SK-N-SH (cell line): ENCODE data around the gene MYCBPAP. TPM values are rescaled to one million over a fixed set of nuclear protein-coding genes. Genes with fewer than 3 reads are reported as not detected.

Source experiments
- CTCF ChIA-PET: fragments of 300-600, 350-600 bp; formaldehyde crosslinking; extraction: SDS; loops from one replicate; lab custom pipeline; 2021; lab: Yijun Ruan, JAX
- POLR2A ChIA-PET: fragments of 350-600 bp; sonication (Branson Sonifier 250); formaldehyde crosslinking; extraction: SDS; loops from one replicate; lab custom pipeline; 2020; ENCODE audit warnings: antibody characterized with exemption, inconsistent platforms; lab: Yijun Ruan, JAX
- DNase-seq: peaks from one replicate; pipeline ENCODE4 v3.0.0; 2012
- H2AFZ ChIP-seq: fragments of 200-600 bp; sonication (generic); 2 replicates; pipeline ENCODE4 v1.8.1; 2016; ENCODE audit warnings: antibody characterized with exemption, mild to moderate bottlenecking, low read depth
- H3F3A ChIP-seq: fragments of 200-600 bp; sonication (generic); replicated peaks from 2 replicates; pipeline ENCODE3; 2016; ENCODE audit warnings: antibody characterized with exemption, mild to moderate bottlenecking; ENCODE audit not compliant: insufficient read depth
- H3K27ac ChIP-seq, 2 experiments: fragments of 200-500 bp in 1 of 2; fragments of 200-600 bp in 1 of 2; sonication (Bioruptor generic) in 1 of 2; sonication (generic), shearing (Covaris generic) in 1 of 2; 2 replicates each; pipeline versions ENCODE4 v1.5.1 to v1.6.1; 2014 to 2016; ENCODE audit warnings: low read depth in 2 of 2, inconsistent platforms in 1 of 2, low read length in 1 of 2, mild to moderate bottlenecking in 1 of 2, mixed read lengths in 1 of 2
- H3K27me3 ChIP-seq: fragments of 200-600 bp; sonication (generic), shearing (Covaris generic); 2 replicates; pipeline ENCODE4 v1.6.1; 2016; ENCODE audit warnings: mixed run types; ENCODE audit not compliant: insufficient read depth
- H3K36me3 ChIP-seq, 2 experiments: fragments of 200-500 bp in 1 of 2; fragments of 200-600 bp in 1 of 2; sonication (Bioruptor generic) in 1 of 2; sonication (generic) in 1 of 2; replicated peaks in 1 of 2; 2 replicates each; pipeline versions ENCODE3 to v1.5.1; 2014 to 2016; ENCODE audit warnings: low read length in 1 of 2, mild to moderate bottlenecking in 1 of 2; ENCODE audit not compliant: insufficient read depth in 2 of 2, control insufficient read depth in 1 of 2
- H3K4me1 ChIP-seq, 2 experiments: fragments of 200-500 bp in 1 of 2; fragments of 200-600 bp in 1 of 2; sonication (Bioruptor generic) in 1 of 2; sonication (generic), shearing (Covaris generic) in 1 of 2; 2 replicates each; pipeline versions ENCODE4 v1.5.1 to v1.6.1; 2014 to 2016; ENCODE audit warnings: low read depth in 1 of 2, low read length in 1 of 2, mixed run types in 1 of 2; ENCODE audit not compliant: insufficient read depth in 2 of 2, control insufficient read depth in 1 of 2
- H3K4me2 ChIP-seq: fragments of 200-600 bp; sonication (generic), shearing (Covaris generic); 2 replicates; pipeline ENCODE4 v1.6.1; 2017; ENCODE audit warnings: mixed run types
- H3K4me3 ChIP-seq, 2 experiments: fragments of 200-500 bp in 1 of 2; fragments of 200-600 bp in 1 of 2; sonication (Bioruptor generic) in 1 of 2; sonication (generic), shearing (Covaris generic) in 1 of 2; 2 replicates each; pipeline versions ENCODE4 v1.5.1 to v1.8.1; 2014 to 2016; ENCODE audit warnings: low read depth in 2 of 2, inconsistent platforms in 1 of 2, low read length in 1 of 2, mild to moderate bottlenecking in 1 of 2, mixed read lengths in 1 of 2, moderate library complexity in 1 of 2
- H3K79me2 ChIP-seq: fragments of 200-600 bp; sonication (generic); 2 replicates; pipeline ENCODE4 v1.8.1; 2017; ENCODE audit warnings: mild to moderate bottlenecking; ENCODE audit not compliant: insufficient read depth
- H3K9ac ChIP-seq: fragments of 200-600 bp; sonication (generic); 2 replicates; pipeline ENCODE4 v1.6.1; 2017; ENCODE audit warnings: mixed run types
- H3K9me2 ChIP-seq: fragments of 200-600 bp; sonication (generic); 2 replicates; pipeline ENCODE4 v1.6.1; 2017; ENCODE audit warnings: mixed run types
- H3K9me3 ChIP-seq: fragments of 200-600 bp; sonication (generic); 2 replicates; pipeline ENCODE4 v1.6.1; 2017; ENCODE audit warnings: mixed run types, mild to moderate bottlenecking, moderate library complexity
- H4K20me1 ChIP-seq: fragments of 200-600 bp; sonication (generic); 2 replicates; pipeline ENCODE4 v1.6.1; 2017; ENCODE audit warnings: mild to moderate bottlenecking, mixed run types; ENCODE audit not compliant: insufficient read depth
- CHD2 ChIP-seq: fragments of 150-350 bp; IDR thresholded peaks from 2 replicates; pipeline ENCODE4 v1.6.1; 2018; ENCODE audit warnings: low read length; ENCODE audit not compliant: partially characterized antibody
- ELF1 ChIP-seq: IDR thresholded peaks from 2 replicates; pipeline ENCODE4 v1.4.0; 2012
- FOSL2 ChIP-seq: IDR thresholded peaks from 2 replicates; pipeline ENCODE4 v1.4.0; 2012; ENCODE audit warnings: low read depth, mild to moderate bottlenecking, moderate library complexity, borderline replicate concordance
- GABPA ChIP-seq: IDR thresholded peaks from 2 replicates; pipeline ENCODE4 v1.4.0; 2012; ENCODE audit warnings: low read depth, mild to moderate bottlenecking
- GATA2 ChIP-seq: sonication (generic); formaldehyde crosslinking; IDR thresholded peaks from 2 replicates; pipeline ENCODE4 v1.5.0; 2020; ENCODE audit warnings: mild to moderate bottlenecking, missing genetic modification reagents
- JUND ChIP-seq: IDR thresholded peaks from 2 replicates; pipeline ENCODE4 v1.4.0; 2012
- POLR2AphosphoS5 ChIP-seq: IDR thresholded peaks from 2 replicates; pipeline ENCODE4 v1.6.1; 2012; ENCODE audit warnings: low read depth, low read length
- RFX5 ChIP-seq: IDR thresholded peaks from 2 replicates; pipeline ENCODE4 v1.6.1; 2012; ENCODE audit warnings: mild to moderate bottlenecking, improper control_type of control experiment, low read length
- TCF12 ChIP-seq: IDR thresholded peaks from 2 replicates; pipeline ENCODE4 v1.4.0; 2012
- TEAD4 ChIP-seq: IDR thresholded peaks from 2 replicates; pipeline ENCODE4 v1.4.0; 2012; ENCODE audit warnings: mild to moderate bottlenecking, borderline replicate concordance; ENCODE audit not compliant: insufficient read depth
- YY1 ChIP-seq: IDR thresholded peaks from 2 replicates; pipeline ENCODE4 v1.4.0; 2012; ENCODE audit warnings: low read depth, mild to moderate bottlenecking
- WGBS: methylation state at CpG from one replicate; pipeline ENCODE4 v1.1.6; 2017; ENCODE audit warnings: low lambda C conversion rate; 5-methylcytosine and 5-hydroxymethylcytosine counted together
- polyA plus RNA-seq, 3 experiments: library from polyadenylated mRNA; depleted of rRNA; stranded (reverse); fragments of >200 nt; gene quantifications; 2 replicates each; pipeline ENCODE4 v1.2.3, GENCODE V29; 2012
- TF ChIP-seq, protein P1 (sequence below): IDR thresholded peaks from 2 replicates; pipeline ENCODE4 v1.6.1; 2012; ENCODE audit warnings: mild to moderate bottlenecking, low read depth, low read length, moderate library complexity
- TF ChIP-seq, protein P2 (sequence below): IDR thresholded peaks from 2 replicates; pipeline ENCODE4 v1.4.0; 2012; ENCODE audit warnings: low read depth, borderline replicate concordance

MYCBPAP gene
- polyA plus RNA-seq, 1 of the 3 experiments (the other 2 are of a cell fraction), result 2.4 TPM

DNA sequence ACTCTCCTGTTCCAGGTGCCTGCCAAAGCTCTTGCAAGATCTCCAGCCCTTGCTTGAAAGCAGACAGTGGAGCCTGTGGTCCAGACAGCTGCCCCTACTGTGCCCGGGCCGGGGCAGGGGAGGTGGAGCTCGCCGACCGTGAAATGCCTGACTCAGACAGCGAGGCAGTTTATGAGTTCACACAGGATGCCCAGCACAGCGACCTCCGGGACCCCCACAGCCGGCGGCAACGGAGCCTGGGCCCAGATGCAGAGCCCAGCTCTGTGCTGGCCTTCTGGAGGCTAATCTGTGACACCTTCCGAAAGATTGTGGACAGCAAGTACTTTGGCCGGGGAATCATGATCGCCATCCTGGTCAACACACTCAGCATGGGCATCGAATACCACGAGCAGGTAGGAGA, 69.9 kb downstream of the MYCBPAP start (continued):
- TF ChIP-seq, protein P1, sequence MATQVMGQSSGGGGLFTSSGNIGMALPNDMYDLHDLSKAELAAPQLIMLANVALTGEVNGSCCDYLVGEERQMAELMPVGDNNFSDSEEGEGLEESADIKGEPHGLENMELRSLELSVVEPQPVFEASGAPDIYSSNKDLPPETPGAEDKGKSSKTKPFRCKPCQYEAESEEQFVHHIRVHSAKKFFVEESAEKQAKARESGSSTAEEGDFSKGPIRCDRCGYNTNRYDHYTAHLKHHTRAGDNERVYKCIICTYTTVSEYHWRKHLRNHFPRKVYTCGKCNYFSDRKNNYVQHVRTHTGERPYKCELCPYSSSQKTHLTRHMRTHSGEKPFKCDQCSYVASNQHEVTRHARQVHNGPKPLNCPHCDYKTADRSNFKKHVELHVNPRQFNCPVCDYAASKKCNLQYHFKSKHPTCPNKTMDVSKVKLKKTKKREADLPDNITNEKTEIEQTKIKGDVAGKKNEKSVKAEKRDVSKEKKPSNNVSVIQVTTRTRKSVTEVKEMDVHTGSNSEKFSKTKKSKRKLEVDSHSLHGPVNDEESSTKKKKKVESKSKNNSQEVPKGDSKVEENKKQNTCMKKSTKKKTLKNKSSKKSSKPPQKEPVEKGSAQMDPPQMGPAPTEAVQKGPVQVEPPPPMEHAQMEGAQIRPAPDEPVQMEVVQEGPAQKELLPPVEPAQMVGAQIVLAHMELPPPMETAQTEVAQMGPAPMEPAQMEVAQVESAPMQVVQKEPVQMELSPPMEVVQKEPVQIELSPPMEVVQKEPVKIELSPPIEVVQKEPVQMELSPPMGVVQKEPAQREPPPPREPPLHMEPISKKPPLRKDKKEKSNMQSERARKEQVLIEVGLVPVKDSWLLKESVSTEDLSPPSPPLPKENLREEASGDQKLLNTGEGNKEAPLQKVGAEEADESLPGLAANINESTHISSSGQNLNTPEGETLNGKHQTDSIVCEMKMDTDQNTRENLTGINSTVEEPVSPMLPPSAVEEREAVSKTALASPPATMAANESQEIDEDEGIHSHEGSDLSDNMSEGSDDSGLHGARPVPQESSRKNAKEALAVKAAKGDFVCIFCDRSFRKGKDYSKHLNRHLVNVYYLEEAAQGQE, result no peak
- TF ChIP-seq ELF1 (no peak), YY1 (no peak)

DNA sequence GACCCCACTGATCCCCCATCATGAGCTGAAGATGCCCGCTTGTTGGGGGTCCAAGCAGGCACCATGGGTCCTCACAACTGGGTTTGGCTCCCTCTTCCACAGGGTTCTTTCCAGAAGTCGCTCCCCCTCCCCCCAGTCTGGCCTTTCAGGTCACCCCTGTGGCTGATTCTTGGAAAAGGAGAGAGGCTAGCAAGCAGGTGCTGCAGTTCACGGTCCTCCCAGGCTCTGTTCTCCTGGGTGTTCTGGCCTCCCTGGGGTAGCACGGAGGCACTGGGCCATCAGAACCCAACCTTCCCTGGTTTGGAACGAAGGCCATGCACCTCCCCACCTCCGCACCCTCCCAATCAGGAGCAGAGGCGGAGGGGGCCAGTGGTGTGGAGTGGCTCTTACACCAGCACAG, 71.2 kb downstream of the MYCBPAP start:
- Histone ChIP-seq H2AFZ (no peak overlapping the region), H3K4me2 (no peak overlapping the region), H3K4me3 (no peak overlapping the region)
- DNase-seq, result no peak
- TF ChIP-seq YY1 (no peak), CHD2 (no peak), JUND (no peak), RFX5 (no peak), GATA2 (CRISPR knock-in tag) (no peak)
- TF ChIP-seq, protein P2, sequence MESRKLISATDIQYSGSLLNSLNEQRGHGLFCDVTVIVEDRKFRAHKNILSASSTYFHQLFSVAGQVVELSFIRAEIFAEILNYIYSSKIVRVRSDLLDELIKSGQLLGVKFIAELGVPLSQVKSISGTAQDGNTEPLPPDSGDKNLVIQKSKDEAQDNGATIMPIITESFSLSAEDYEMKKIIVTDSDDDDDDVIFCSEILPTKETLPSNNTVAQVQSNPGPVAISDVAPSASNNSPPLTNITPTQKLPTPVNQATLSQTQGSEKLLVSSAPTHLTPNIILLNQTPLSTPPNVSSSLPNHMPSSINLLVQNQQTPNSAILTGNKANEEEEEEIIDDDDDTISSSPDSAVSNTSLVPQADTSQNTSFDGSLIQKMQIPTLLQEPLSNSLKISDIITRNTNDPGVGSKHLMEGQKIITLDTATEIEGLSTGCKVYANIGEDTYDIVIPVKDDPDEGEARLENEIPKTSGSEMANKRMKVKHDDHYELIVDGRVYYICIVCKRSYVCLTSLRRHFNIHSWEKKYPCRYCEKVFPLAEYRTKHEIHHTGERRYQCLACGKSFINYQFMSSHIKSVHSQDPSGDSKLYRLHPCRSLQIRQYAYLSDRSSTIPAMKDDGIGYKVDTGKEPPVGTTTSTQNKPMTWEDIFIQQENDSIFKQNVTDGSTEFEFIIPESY, result no peak
- TF ChIP-seq, all 33 proteins: peak for 0
- ChIA-PET CTCF (interaction anchor here (1.3 to 1.5 kb wide), 2 partner anchors 9 to 47 kb away, joined by 4 to 5 read pairs; no protein-coding TSS in a partner anchor), POLR2A (no interaction called here)
- Histone ChIP-seq H4K20me1 (no peaks in the 10 kb centered on the region), H3K27me3 (peaks cover 13% of the 10 kb centered on the region), H3K9me3 (no peaks in the 10 kb centered on the region), H3K9ac (no peak overlapping the region), H3K4me1 (peaks cover 0 to 3% of the 10 kb centered on the region in 2 experiments; a peak in 1 of 4 replicates), H3K79me2 (no peaks in the 10 kb centered on the region), H3K36me3 (no peaks in the 10 kb centered on the region), H3K9me2 (no peaks in the 10 kb centered on the region), H3F3A (no peaks in the 10 kb centered on the region), H3K27ac (no peak overlapping the region)
- 71% methylated on average over 7 of the region's 7 CpGs for WGBS

DNA sequence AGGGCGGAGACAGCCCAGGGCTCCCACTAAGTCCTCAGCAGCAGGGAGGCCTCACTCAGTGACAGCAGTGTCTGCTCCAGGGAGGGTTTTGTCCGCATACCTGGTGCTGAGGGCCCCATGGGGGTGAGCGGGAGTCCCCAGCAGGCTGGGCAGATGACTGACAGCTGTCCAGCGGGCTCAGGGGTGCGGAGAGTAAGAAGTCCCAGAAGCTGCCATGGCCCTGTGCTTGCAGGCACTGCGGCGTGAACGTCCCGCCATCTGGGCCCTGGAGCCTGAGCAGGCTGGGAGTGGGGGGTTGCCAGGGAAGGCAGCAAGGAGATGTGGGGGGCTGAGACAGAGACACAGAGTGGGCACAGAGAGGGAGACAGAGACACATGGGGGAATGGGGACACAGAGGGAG, 72.4 kb downstream of the MYCBPAP start:
- H3K79me2 ChIP-seq, result no peaks in the 10 kb centered on the region
- H3F3A ChIP-seq, result no peaks in the 10 kb centered on the region
- H3K4me3 ChIP-seq, result no peak overlapping the region
- POLR2A ChIA-PET, result no interaction called here
- H3K27ac ChIP-seq, result no peak overlapping the region
- no peak overlapping the region for H2AFZ ChIP-seq
- CTCF ChIA-PET, result interaction anchor here (1.5 kb wide), 1 partner anchor 50 kb away, joined by 4 read pairs; no protein-coding TSS in a partner anchor
- H3K36me3 ChIP-seq, result no peaks in the 10 kb centered on the region
- H3K27me3 ChIP-seq, result peaks cover 13% of the 10 kb centered on the region
- H3K4me2 ChIP-seq, result no peak overlapping the region
- no peak overlapping the region for H3K9ac ChIP-seq
- TF ChIP-seq TCF12 (no peak), FOSL2 (no peak), YY1 (no peak), CHD2 (no peak), TEAD4 (no peak), RFX5 (no peak), GABPA (no peak), ELF1 (no peak), POLR2AphosphoS5 (no peak), JUND (no peak)
- TF ChIP-seq, all 33 proteins: peak for 0
- H3K9me2 ChIP-seq, result no peaks in the 10 kb centered on the region
- peaks cover 0 to 9% of the 10 kb centered on the region in 2 experiments; a peak in 1 of 4 replicates for H3K4me1 ChIP-seq
- no peaks in the 10 kb centered on the region for H4K20me1 ChIP-seq
- WGBS, result 88% methylated on average over 9 of the region's 9 CpGs
- no peak for DNase-seq
- H3K9me3 ChIP-seq, result no peaks in the 10 kb centered on the region
